ENCODE measurements around the gene KLC3.

GRCh38 chr19:45291834-45292233 lies 48.7 kb upstream of the KLC3 start:
- TF ChIP-seq CTCF (IDR thresholded peaks at IDR 0.05) (no peak), ZFX (IDR thresholded peaks at IDR 0.05; ENCODE audit: borderline replicate concordance) (no peak)
